ENCODE measurements around the gene KLK13. TPM values are rescaled to one million over a fixed set of nuclear protein-coding genes. Genes with fewer than 3 reads are reported as not detected.

The KLK13 gene
- total and polyA plus RNA-seq, 2 experiments from 2014 or later: 0.25 TPM; not detected in 1

DNA sequence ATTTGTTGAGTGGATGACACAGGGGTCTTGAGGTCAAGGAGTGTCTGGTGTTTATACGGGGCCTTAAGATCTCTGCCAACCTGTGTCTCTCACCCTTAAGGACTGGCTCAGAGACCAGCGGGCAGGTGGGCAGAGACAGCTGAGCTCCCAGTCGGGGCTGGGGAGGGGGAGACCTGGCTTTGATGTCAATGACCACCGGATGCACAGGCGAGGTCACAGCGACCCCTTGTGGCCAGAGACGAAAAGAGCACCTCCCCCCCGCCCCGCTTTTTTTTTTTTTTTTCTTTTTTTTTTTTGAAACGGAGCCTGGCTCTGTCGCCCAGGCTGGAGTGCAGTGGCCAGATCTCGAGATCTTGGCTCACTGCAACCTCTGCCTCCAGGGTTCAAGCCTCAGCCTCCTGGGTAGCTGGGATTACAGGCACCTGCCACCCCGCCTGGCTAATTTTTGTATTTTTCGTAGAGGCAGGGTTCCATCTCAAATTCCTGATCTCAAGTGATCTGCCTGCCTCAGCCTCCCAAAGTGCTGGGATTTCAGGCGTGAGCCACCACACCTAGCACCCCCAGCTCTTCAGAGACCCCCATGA lies 29.9 kb upstream of the KLK13 start:
- no peaks in the 10 kb centered on the region for H3F3A ChIP-seq (ENCODE audit: insufficient read depth)
- no peak overlapping the region for H3K27ac ChIP-seq
- 21 to 35% methylated on average over 9 to 15 of the region's 15 CpGs for WGBS, 2 experiments (ENCODE audit: low coverage in 1 of 2, low lambda C conversion rate in 2 of 2, missing lambda C conversion rate in 2 of 2)
- no peak overlapping the region for H3K4me3 ChIP-seq
- no peak overlapping the region for H2AFZ ChIP-seq
- DNase-seq: peak; percentile 25
- H3K36me3 ChIP-seq (ENCODE audit: low read depth): no peaks in the 10 kb centered on the region
- in situ Hi-C loops (cut with MboI): no loop called here
- H3K27me3 ChIP-seq (replicated peaks; ENCODE audit: insufficient read depth): no peaks in the 10 kb centered on the region
- no peaks in the 10 kb centered on the region for H3K79me2 ChIP-seq (ENCODE audit: insufficient read depth)
- no peaks in the 10 kb centered on the region for H3K4me1 ChIP-seq (ENCODE audit: insufficient read depth)
- H4K20me1 ChIP-seq (ENCODE audit: insufficient read depth): no peaks in the 10 kb centered on the region
- H3K4me2 ChIP-seq (ENCODE audit: unreplicated experiment): no peak overlapping the region
- H3K9me2 ChIP-seq (ENCODE audit: insufficient read depth): no peaks in the 10 kb centered on the region
- H3K9ac ChIP-seq: no peak overlapping the region
- TF ChIP-seq EZH2phosphoT487 (IDR thresholded peaks at IDR 0.05; ENCODE audit: insufficient read depth, low read depth) (no peak), EZH2 (IDR thresholded peaks at IDR 0.05; ENCODE audit: insufficient read depth, poor library complexity, severe bottlenecking) (no peak)
- H3K9me3 ChIP-seq (ENCODE audit: low read depth): no peaks in the 10 kb centered on the region

DNA sequence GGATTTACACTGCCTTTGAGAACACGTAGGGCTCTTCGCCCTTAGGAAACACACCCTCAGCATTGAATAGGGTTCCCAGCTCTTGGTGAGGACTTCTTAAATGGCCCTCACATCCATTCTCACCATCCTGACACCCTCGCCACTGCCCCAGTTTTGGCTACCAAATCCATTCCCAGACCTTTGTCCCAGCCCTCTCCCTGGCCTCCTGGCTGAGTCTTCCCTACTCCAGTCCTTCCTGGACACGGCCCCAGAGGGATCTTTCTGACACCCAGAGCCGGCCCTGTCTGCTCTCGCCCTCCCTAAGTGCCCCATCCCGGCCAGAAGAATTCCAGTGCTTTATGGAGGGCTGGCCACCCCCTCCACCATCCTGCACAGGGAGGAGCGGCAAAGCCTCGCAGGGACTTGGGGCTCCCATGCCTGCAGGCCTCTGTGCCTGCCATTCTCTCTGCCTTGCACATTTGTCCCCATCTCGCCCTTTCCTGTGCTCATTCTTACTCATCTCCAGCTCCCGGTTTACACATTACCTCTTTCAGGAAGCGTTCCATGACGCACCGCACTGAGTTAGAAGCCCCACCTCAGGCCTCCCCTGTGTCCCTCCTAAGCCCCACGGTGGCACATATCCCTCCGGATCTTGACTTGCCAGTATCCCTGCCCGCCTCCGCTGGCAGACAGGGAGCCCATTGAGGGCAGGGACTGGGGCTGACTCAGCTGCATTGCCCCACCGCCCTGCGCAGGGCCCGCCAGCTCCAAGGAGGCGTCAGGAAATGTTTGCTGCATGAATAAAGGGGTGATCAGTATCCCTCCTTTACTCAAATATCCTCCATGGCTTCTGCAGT lies 28.8 kb upstream of the KLK13 start:
- DNase-seq: no peak
- no peak overlapping the region for H2AFZ ChIP-seq
- no peak overlapping the region for H3K27ac ChIP-seq
- TF ChIP-seq EZH2 (IDR thresholded peaks at IDR 0.05; ENCODE audit: insufficient read depth, poor library complexity, severe bottlenecking) (no peak), EZH2phosphoT487 (IDR thresholded peaks at IDR 0.05; ENCODE audit: insufficient read depth, low read depth) (no peak)
- no peaks in the 10 kb centered on the region for H3K36me3 ChIP-seq (ENCODE audit: low read depth)
- WGBS, 2 experiments (ENCODE audit: low coverage in 1 of 2, low lambda C conversion rate in 2 of 2, missing lambda C conversion rate in 2 of 2): 56 to 60% methylated on average over 22 of the region's 22 CpGs
- no peaks in the 10 kb centered on the region for H3K4me1 ChIP-seq (ENCODE audit: insufficient read depth)
- H3K9me3 ChIP-seq (ENCODE audit: low read depth): no peaks in the 10 kb centered on the region
- H3F3A ChIP-seq (ENCODE audit: insufficient read depth): no peaks in the 10 kb centered on the region
- no peaks in the 10 kb centered on the region for H4K20me1 ChIP-seq (ENCODE audit: insufficient read depth)
- H3K4me2 ChIP-seq (ENCODE audit: unreplicated experiment): no peak overlapping the region
- in situ Hi-C loops (cut with MboI): no loop called here
- H3K27me3 ChIP-seq (replicated peaks; ENCODE audit: insufficient read depth): no peaks in the 10 kb centered on the region
- no peak overlapping the region for H3K4me3 ChIP-seq
- H3K9me2 ChIP-seq (ENCODE audit: insufficient read depth): no peaks in the 10 kb centered on the region
- H3K79me2 ChIP-seq (ENCODE audit: insufficient read depth): no peaks in the 10 kb centered on the region
- no peak overlapping the region for H3K9ac ChIP-seq

DNA sequence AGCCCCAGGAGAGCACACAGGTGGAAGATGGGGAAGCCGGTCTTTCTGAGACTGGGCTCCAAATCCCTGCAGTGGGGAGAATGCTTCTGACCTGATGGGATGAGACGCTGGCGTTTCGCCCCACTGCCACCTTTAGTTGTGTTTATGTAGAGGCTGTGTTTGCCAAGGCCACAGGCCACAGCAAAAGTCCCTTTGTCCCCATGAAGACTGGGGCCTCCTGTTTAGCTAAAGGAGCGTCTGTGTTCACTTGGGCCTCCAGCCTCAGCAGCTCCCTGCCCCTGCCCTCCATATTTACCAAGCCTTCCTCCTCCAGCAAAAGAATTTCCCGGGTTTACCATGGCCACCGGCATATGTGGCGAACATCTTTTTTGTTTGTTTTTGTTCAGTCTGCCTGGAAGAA lies 28.2 kb upstream of the KLK13 start:
- H2AFZ ChIP-seq: no peak overlapping the region
- H3F3A ChIP-seq (ENCODE audit: insufficient read depth): no peaks in the 10 kb centered on the region
- H4K20me1 ChIP-seq (ENCODE audit: insufficient read depth): no peaks in the 10 kb centered on the region
- H3K9me3 ChIP-seq (ENCODE audit: low read depth): no peaks in the 10 kb centered on the region
- H3K79me2 ChIP-seq (ENCODE audit: insufficient read depth): no peaks in the 10 kb centered on the region
- 80 to 81% methylated on average over 8 of the region's 8 CpGs for WGBS, 2 experiments (ENCODE audit: low coverage in 1 of 2, low lambda C conversion rate in 2 of 2, missing lambda C conversion rate in 2 of 2)
- in situ Hi-C loops (cut with MboI): no loop called here
- H3K36me3 ChIP-seq (ENCODE audit: low read depth): no peaks in the 10 kb centered on the region
- no peak overlapping the region for H3K4me2 ChIP-seq (ENCODE audit: unreplicated experiment)
- no peaks in the 10 kb centered on the region for H3K27me3 ChIP-seq (replicated peaks; ENCODE audit: insufficient read depth)
- no peak overlapping the region for H3K27ac ChIP-seq
- H3K4me3 ChIP-seq: no peak overlapping the region
- no peaks in the 10 kb centered on the region for H3K9me2 ChIP-seq (ENCODE audit: insufficient read depth)
- no peak overlapping the region for H3K9ac ChIP-seq
- DNase-seq: no peak
- H3K4me1 ChIP-seq (ENCODE audit: insufficient read depth): no peaks in the 10 kb centered on the region
- no peak for TF ChIP-seq EZH2phosphoT487 (IDR thresholded peaks at IDR 0.05; ENCODE audit: insufficient read depth, low read depth)
- no peak for TF ChIP-seq EZH2 (IDR thresholded peaks at IDR 0.05; ENCODE audit: insufficient read depth, poor library complexity, severe bottlenecking)

DNA sequence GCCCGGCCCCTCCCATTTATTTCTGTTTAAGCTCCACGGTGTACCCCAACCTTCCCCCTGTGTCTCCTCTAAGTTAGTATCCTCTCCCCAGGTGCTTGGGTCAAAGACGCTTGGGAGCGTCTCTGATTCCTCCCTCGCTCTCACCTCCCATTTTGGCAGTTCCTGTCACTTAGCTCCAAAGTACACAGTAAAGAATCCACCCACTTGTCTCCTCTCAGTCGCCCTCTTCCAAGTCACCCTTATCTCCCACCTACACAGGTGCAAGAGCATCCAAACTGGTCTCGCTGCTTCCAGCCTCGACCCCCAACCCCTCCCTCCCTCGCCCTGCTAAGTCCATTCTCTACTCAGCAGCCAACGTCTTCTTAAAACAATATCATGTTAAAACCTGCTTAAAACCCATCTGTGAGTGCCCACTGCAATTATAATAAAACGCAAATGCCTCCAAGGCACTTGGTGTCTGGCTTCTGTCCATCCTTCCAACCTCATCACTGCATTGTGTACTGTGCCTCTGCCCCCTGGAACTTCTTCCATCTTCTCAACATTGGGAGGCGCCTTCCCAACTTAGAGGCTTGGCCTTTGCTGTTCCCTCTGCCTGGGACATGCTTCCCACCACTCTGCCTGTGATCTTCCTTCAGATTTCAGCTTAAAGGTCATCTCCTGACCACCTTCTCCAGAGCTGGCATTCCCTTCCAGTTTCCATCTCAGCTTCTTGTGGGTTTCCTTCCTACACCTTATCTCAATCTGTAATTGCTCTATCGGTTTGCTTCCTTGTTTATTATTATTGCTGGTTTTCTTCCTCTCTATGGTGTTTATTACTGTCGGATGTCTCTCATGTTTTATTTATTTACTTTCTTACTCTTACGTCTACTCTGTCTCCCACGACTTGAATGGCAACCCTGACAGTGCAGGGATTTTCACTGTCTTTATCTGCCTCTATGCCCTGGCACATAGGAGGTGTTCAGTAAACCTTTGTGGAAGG lies 27.3 kb upstream of the KLK13 start:
- H3K4me3 ChIP-seq: no peak overlapping the region
- H3F3A ChIP-seq (ENCODE audit: insufficient read depth): no peaks in the 10 kb centered on the region
- TF ChIP-seq EZH2phosphoT487 (IDR thresholded peaks at IDR 0.05; ENCODE audit: insufficient read depth, low read depth) (no peak), EZH2 (IDR thresholded peaks at IDR 0.05; ENCODE audit: insufficient read depth, poor library complexity, severe bottlenecking) (no peak)
- 54 to 55% methylated on average over 16 of the region's 16 CpGs for WGBS, 2 experiments (ENCODE audit: low coverage in 1 of 2, low lambda C conversion rate in 2 of 2, missing lambda C conversion rate in 2 of 2)
- in situ Hi-C loops (cut with MboI): no loop called here
- no peaks in the 10 kb centered on the region for H3K79me2 ChIP-seq (ENCODE audit: insufficient read depth)
- H3K36me3 ChIP-seq (ENCODE audit: low read depth): no peaks in the 10 kb centered on the region
- H3K9me2 ChIP-seq (ENCODE audit: insufficient read depth): no peaks in the 10 kb centered on the region
- no peak overlapping the region for H3K4me2 ChIP-seq (ENCODE audit: unreplicated experiment)
- no peaks in the 10 kb centered on the region for H3K4me1 ChIP-seq (ENCODE audit: insufficient read depth)
- no peak for DNase-seq
- no peak overlapping the region for H3K9ac ChIP-seq
- H3K27me3 ChIP-seq (replicated peaks; ENCODE audit: insufficient read depth): no peaks in the 10 kb centered on the region
- H3K27ac ChIP-seq: no peak overlapping the region
- H3K9me3 ChIP-seq (ENCODE audit: low read depth): no peaks in the 10 kb centered on the region
- no peaks in the 10 kb centered on the region for H4K20me1 ChIP-seq (ENCODE audit: insufficient read depth)
- H2AFZ ChIP-seq: no peak overlapping the region
